GM18498 (cell line): Measurements from ENCODE around the gene PPP1R7.
"Not testable (repeated sequence)": the region's sequence is repeated elsewhere in the genome, so short reads cannot be mapped to it uniquely, and the experiment has no call there.

ENCODE experiments used
- ATAC-seq: cut with Tn5 transposase; IDR thresholded peaks from one replicate; pipeline ENCODE4 v1.9.1; 2021; ENCODE audit warnings: mild to moderate bottlenecking, moderate library complexity; ENCODE audit not compliant: unreplicated experiment

PPP1R7 gene

GRCh38 chr2:241149925-241150659 lies at the start of gene PPP1R7:
Gene PPP1R7 (plus strand): TSS chr2:241150467. CDS start chr2:241150496, 29 bp downstream.
- peak; percentile 75 for ATAC-seq

- peak; percentile 91 for ATAC-seq
Observed at GRCh38 chr2:241102239-241102803, 47.9 kb upstream of the PPP1R7 start, which contains the start of gene MTERF4. Gene MTERF4 (minus strand): TSS chr2:241102287. CDS start chr2:241102273, 14 bp downstream.

- ATAC-seq: no peak
Observed at GRCh38 chr2:241103176-241103595, 47.1 kb upstream of the PPP1R7 start.

- not testable (repeated sequence) for ATAC-seq
Observed at GRCh38 chr2:241104611-241105010, 45.7 kb upstream of the PPP1R7 start.

GRCh38 chr2:241105641-241106040 lies 44.6 kb upstream of the PPP1R7 start:
- no peak for ATAC-seq

GRCh38 chr2:241107031-241107783 lies 43.1 kb upstream of the PPP1R7 start:
- no peak for ATAC-seq

GRCh38 chr2:241108271-241109209 lies 41.7 kb upstream of the PPP1R7 start:
- no peak for ATAC-seq

GRCh38 chr2:241109210-241110088 lies 40.8 kb upstream of the PPP1R7 start:
- ATAC-seq: no peak

GRCh38 chr2:241110089-241110606 lies 40.1 kb upstream of the PPP1R7 start:
- ATAC-seq: peak; percentile 9

- ATAC-seq: peak; percentile 51
Observed at GRCh38 chr2:241110607-241111439, 39.4 kb upstream of the PPP1R7 start.

- no peak for ATAC-seq
Observed at GRCh38 chr2:241111440-241111805, 38.8 kb upstream of the PPP1R7 start.

GRCh38 chr2:241112046-241112445 lies 38.2 kb upstream of the PPP1R7 start:
- ATAC-seq: no peak

- no peak for ATAC-seq
Observed at GRCh38 chr2:241112592-241112991, 37.7 kb upstream of the PPP1R7 start.

- no peak for ATAC-seq
Observed at GRCh38 chr2:241114836-241115235, 35.4 kb upstream of the PPP1R7 start.

GRCh38 chr2:241115361-241115760 lies 34.9 kb upstream of the PPP1R7 start:
- ATAC-seq: no peak

GRCh38 chr2:241116606-241117560 lies 33.4 kb upstream of the PPP1R7 start:
- ATAC-seq: no peak

- ATAC-seq: no peak
Observed at GRCh38 chr2:241118737-241119505, 31.3 kb upstream of the PPP1R7 start.
